HG03460 (cell line): ENCODE measurements around the gene UBE2E2.
A peak's percentile ranks its signal among the peaks of the same experiment; 100 is the strongest.
"Not testable (repeated sequence)": the region's sequence is repeated elsewhere in the genome, so short reads cannot be mapped to it uniquely, and the experiment has no call there.

Experiments used
- ATAC-seq: cut with Tn5 transposase; IDR thresholded peaks from one replicate; pipeline ENCODE4 v1.9.1; 2021; ENCODE audit not compliant: unreplicated experiment

UBE2E2 gene

GRCh38 chr3:23202921-23203707, at the start of gene UBE2E2:
UBE2E2 (plus strand) TSS chr3:23203327.
- peak; percentile 72 for ATAC-seq

DNA sequence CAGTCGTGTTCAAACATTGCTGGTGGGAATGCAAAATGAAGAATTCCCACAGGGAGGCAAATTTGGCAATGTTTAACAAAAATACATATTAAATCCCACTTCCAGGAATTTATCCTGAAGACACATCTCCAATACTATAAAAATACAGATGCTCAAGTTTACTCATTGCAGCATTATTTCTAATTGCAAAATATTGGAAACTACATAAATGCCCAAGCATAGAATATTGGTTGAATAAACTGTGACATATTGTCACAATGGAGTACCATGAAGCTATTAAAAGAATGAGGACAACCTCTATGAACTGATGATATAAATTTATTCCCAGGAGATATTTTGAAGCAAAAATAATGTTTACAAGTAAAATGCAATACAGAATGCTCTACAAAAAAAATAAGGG, 49.7 kb upstream of the UBE2E2 start:
- ATAC-seq, result no peak

DNA sequence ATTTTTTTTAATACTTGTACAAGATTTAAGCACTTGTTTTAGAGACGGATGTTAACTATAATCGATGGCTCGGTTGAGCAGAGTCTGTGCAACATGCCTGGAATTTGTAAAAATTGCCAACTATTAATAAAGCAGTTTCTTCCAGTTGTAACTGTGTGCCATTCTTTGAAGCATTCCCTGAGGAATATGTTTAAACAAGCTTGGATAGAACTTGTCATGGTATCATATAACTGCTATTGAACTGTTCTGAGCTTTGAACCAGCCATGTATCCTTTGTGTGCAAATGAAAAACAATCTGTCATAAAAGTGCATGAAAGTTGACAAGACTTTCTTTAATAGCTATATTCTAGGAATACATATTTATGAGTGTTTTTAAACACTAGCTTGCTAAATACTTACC, 45.8 kb upstream of the UBE2E2 start:
- ATAC-seq, result no peak

- no peak for ATAC-seq
Observed at GRCh38 chr3:23159929-23160328, 43.2 kb upstream of the UBE2E2 start.

- no peak for ATAC-seq
Observed at GRCh38 chr3:23161308-23161707, 41.8 kb upstream of the UBE2E2 start.

GRCh38 chr3:23161896-23162570, 41.1 kb upstream of the UBE2E2 start:
- peak; percentile 56 for ATAC-seq

DNA sequence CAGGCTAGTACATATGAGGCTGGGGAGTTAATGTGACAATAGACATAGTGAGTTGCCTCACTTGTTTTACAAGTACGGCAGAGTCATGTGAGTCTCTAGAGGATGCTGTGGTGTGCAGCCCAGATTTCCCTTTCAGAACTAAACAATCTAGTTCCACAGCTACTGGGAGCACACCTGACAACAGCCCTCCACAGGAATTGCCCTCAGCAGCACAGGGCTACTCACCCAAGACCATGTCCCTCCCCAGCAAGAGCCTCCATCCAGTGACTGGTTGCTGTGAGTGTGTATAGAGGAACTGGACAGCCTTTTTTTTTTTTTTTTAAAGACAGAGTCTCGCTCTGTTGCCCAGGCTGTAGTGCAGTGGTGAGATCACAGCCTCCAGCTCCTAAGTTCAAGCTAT, 40.2 kb upstream of the UBE2E2 start:
- peak; percentile 61 for ATAC-seq

GRCh38 chr3:23164746-23165145, 38.4 kb upstream of the UBE2E2 start:
- no peak for ATAC-seq

DNA sequence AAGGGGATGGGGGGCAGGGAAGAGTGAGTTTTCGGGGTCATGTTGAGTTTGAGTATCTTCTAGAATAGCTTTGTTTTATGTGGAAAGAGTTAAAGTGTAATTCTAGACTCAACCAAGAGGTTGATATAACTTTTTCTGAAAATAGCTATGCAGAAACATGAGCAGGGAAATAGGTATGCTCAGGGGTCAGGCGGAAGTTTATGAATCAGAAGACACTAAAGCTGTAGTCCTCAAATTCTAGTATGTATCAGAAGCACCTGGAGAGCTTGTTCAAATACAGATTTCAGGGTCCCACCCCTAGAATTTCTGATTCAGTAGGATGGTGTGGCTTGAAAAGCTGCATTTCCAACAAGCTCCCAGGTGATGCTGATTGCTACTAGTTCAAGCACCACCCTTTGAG, 37.6 kb upstream of the UBE2E2 start:
- no peak for ATAC-seq

DNA sequence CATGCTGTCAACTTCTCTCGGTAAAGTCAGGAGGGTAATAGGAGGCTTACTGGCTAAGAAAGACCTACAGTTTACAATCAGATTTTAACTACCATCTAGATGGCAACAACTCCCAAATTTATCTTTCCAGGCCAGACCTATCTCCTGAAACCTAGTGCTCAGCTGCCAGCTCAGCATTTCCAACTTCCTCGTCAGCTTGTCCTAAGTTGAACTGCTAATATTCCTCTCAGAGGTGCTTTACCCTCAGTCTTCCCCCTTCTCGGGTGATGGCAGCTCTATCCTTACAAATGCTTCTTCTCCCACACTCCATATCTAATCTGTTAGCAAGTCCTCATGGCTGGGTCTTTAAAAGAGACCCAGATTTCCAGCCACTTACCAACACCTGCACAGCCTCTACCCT, 36.9 kb upstream of the UBE2E2 start:
- ATAC-seq, result no peak

- ATAC-seq, result no peak
Observed at GRCh38 chr3:23166845-23167244, 36.3 kb upstream of the UBE2E2 start.

- no peak for ATAC-seq
Observed at GRCh38 chr3:23169551-23169950, 33.6 kb upstream of the UBE2E2 start.

DNA sequence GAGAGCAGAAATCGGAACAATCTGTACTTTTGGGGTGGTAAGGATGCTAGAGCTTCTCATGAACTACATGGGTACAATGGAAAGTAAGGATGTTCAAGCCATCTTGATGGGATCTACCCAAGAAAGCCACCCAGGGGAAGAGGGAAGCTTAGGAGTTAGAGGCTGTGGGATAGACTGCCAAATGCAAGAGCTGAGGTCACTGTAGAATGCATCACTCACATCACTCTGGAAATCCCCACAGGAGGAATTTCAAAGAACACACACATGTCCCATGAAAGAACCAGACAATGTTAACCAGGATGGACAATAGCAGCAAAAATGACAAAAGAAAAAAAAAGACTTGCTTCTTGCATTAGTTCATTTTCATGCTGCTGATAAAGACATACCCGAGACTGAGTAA, 32.8 kb upstream of the UBE2E2 start:
- ATAC-seq, result no peak

GRCh38 chr3:23172059-23172458, 31.1 kb upstream of the UBE2E2 start:
- no peak for ATAC-seq

DNA sequence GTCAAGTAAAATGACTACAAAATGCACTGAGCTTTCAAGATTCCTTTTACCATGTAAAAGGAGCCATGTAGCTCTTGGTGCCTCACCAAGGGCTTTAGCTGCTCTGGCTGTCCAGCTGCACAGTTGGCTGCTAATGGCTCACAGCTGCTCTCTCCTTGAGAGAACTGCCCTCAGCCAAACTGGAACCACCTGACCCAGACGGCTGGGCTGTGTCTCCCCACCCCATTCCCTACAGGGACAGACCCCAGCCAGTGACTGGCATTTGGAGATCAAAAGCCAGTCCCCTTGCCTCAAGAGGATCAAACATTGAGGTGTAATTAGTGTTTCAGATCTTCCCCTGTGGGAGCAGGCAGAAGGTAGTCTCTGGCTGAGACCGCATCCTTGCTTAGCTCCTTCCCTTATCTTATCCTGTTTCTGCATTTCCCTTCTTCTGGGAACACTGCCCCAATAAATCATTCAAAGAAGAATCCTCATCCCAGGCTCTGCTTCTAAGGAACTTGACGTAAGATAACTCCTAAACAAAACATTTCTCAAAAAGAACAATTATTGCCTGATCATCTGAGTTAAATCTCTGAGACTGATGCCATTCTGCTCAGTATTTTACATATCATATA, 28.6 kb upstream of the UBE2E2 start:
- ATAC-seq, result no peak

GRCh38 chr3:23175341-23176083, 27.6 kb upstream of the UBE2E2 start:
- ATAC-seq, result no peak

DNA sequence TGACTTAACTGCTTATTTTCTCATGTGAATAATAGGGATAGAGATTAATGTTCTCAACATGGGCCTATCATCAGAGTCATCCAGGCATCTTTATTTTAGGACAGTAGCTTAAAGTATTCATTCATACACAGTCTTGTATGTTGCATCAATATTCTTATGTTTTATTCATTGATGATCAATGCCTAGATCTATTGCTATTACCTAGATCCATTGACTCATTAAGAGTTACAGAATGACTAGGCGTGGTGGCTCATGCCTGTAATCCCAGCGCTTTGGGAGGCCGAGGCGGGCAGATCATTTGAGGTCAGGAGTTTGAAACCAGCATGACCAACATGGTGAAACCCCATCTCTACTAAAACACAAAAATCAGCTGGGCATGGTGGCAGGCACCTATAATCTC, 26.3 kb upstream of the UBE2E2 start:
- ATAC-seq, result not testable (repeated sequence)

DNA sequence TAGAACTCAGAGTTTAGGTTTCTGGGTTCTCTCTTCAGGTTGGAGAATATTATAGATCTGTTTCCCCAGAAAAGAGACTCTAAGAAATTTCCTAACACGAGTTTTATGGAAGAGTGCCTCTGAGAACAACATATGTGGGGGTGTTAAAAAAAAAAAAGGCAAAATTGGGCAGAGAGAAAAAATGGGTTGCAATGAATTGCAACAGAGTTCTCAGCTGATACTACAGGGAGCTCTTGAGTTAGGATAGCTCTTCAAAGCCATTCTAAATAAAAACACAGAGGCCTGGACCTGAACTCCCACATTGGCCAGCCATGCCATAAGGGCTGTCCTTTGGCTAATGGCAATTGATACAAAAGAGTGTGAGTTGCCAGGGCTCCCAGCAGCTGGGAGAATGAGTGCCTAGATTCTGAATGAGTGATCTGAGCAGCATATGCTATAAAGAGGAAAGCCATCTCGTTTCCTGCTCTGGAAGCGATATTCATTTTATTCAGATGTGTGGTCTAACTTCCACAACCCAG, 20.1 kb upstream of the UBE2E2 start:
- no peak for ATAC-seq

- ATAC-seq, result no peak
Observed at GRCh38 chr3:23183731-23184130, 19.4 kb upstream of the UBE2E2 start.

DNA sequence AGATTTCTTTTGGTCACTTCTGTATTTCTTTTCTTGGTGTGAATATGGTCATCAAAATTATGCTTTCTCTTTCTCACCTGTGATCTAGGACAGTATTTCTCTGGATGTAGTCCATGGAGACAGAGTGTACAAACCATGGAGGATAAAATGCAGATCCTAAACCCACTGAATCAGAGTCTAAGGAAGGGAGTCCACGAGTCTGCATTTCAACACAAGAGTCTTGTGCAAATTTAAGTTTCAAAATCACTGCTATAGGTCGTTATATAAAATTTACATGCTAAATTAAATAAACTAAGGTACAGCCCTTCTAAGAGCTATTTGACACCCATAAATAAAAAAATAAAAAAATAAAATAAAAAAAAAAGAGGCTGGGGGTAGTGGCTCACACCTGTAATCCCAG, 17.3 kb upstream of the UBE2E2 start:
- no peak for ATAC-seq

- no peak for ATAC-seq
Observed at GRCh38 chr3:23189187-23189586, 13.9 kb upstream of the UBE2E2 start.
